Smooth muscle cell (in vitro differentiated cells): ENCODE data around the gene MTA2. TPM values are rescaled to one million over a fixed set of nuclear protein-coding genes. Genes with fewer than 3 reads are reported as not detected.

Experiments
- DNase-seq: peaks from one replicate; lab custom pipeline; 2025; ENCODE audit not compliant: unreplicated experiment; lab: John Stamatoyannopoulos, UW
- H2AFZ ChIP-seq: fragments of 200-600 bp; sonication (generic); 2 replicates; pipeline ENCODE4 v1.6.0; 2016; ENCODE audit warnings: antibody characterized with exemption, low read depth, mild to moderate bottlenecking
- H3F3A ChIP-seq: fragments of 200-600 bp; sonication (generic); 2 replicates; pipeline ENCODE4 v1.6.0; 2017; ENCODE audit warnings: antibody characterized with exemption, low read depth
- H3K27ac ChIP-seq: fragments of 200-600 bp; sonication (generic); 2 replicates; pipeline ENCODE4 v1.5.1; 2016; ENCODE audit warnings: low read depth, mild to moderate bottlenecking
- H3K27me3 ChIP-seq: fragments of 200-600 bp; sonication (generic); 2 replicates; pipeline ENCODE4 v1.6.1; 2016; ENCODE audit warnings: low read depth, mild to moderate bottlenecking
- H3K36me3 ChIP-seq: fragments of 200-600 bp; sonication (generic); 2 replicates; pipeline ENCODE4 v1.5.1; 2016; ENCODE audit warnings: low read depth
- H3K4me1 ChIP-seq: fragments of 200-600 bp; sonication (generic); 2 replicates; pipeline ENCODE4 v1.5.1; 2016; ENCODE audit warnings: low read depth
- H3K4me2 ChIP-seq: fragments of 200-600 bp; sonication (generic); 2 replicates; pipeline ENCODE4 v1.6.0; 2016; ENCODE audit warnings: mild to moderate bottlenecking
- H3K4me3 ChIP-seq: fragments of 200-600 bp; sonication (generic); 2 replicates; pipeline ENCODE4 v1.5.1; 2016; ENCODE audit warnings: mild to moderate bottlenecking
- H3K79me2 ChIP-seq: fragments of 200-600 bp; sonication (generic); 2 replicates; pipeline ENCODE4 v1.6.0; 2016; ENCODE audit warnings: low read depth, mild to moderate bottlenecking
- H3K9ac ChIP-seq: fragments of 200-600 bp; sonication (generic); 2 replicates; pipeline ENCODE4 v1.6.0; 2016; ENCODE audit warnings: low read depth
- H3K9me3 ChIP-seq: fragments of 200-600 bp; sonication (generic); replicated peaks from 2 replicates; pipeline ENCODE4 v1.5.1; 2016; ENCODE audit warnings: low read depth
- H4K20me1 ChIP-seq: fragments of 200-600 bp; sonication (generic); 2 replicates; pipeline ENCODE4 v1.6.0; 2016; ENCODE audit warnings: low read depth
- WGBS: methylation state at CpG from one replicate; pipeline ENCODE4 v1.1.7; 2016; ENCODE audit warnings: low lambda C conversion rate; 5-methylcytosine and 5-hydroxymethylcytosine counted together
- polyA plus RNA-seq: library from polyadenylated mRNA; unstranded; fragments of >200 nt; fragmentation: Nextera tagmentation; extraction: Ambion mirVana; gene quantifications from 2 replicates; pipeline ENCODE4 v1.2.1, GENCODE V29; 2016
- total RNA-seq: library from RNA; depleted of rRNA; stranded (reverse); fragments of >200 nt; gene quantifications from 2 replicates; pipeline ENCODE4 v1.2.3, GENCODE V29; 2014
- TF ChIP-seq, protein P1 (sequence below): fragments of 200-600 bp; sonication (generic); IDR thresholded peaks from 2 replicates; pipeline ENCODE4 v1.5.1; 2017; ENCODE audit warnings: borderline replicate concordance, mild to moderate bottlenecking, antibody characterized with exemption; ENCODE audit not compliant: insufficient read depth, poor library complexity, severe bottlenecking

MTA2 gene
- total and polyA plus RNA-seq, 2 experiments from 2014 or later, result 22.7 to 65.9 TPM

GRCh38 chr11:62610814-62611704, 9.4 kb upstream of the MTA2 start:
- H3K9ac ChIP-seq, result peak overlapping the region; percentile 79
- 80% methylated on average over 28 of the region's 28 CpGs for WGBS
- peak overlapping the region; percentile 56 for H3K27ac ChIP-seq
- no peaks in the 10 kb centered on the region for H4K20me1 ChIP-seq
- peak overlapping the region; percentile 82 for H3K4me2 ChIP-seq
- DNase-seq, result no peak
- peaks cover 11% of the 10 kb centered on the region for H3K4me1 ChIP-seq
- H3K27me3 ChIP-seq, result no peaks in the 10 kb centered on the region
- H2AFZ ChIP-seq, result peak overlapping the region; percentile 46
- peak overlapping the region; percentile 78 for H3K4me3 ChIP-seq
- H3K36me3 ChIP-seq, result no peaks in the 10 kb centered on the region
- TF ChIP-seq, protein P1, sequence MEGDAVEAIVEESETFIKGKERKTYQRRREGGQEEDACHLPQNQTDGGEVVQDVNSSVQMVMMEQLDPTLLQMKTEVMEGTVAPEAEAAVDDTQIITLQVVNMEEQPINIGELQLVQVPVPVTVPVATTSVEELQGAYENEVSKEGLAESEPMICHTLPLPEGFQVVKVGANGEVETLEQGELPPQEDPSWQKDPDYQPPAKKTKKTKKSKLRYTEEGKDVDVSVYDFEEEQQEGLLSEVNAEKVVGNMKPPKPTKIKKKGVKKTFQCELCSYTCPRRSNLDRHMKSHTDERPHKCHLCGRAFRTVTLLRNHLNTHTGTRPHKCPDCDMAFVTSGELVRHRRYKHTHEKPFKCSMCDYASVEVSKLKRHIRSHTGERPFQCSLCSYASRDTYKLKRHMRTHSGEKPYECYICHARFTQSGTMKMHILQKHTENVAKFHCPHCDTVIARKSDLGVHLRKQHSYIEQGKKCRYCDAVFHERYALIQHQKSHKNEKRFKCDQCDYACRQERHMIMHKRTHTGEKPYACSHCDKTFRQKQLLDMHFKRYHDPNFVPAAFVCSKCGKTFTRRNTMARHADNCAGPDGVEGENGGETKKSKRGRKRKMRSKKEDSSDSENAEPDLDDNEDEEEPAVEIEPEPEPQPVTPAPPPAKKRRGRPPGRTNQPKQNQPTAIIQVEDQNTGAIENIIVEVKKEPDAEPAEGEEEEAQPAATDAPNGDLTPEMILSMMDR, result no peak
- peaks cover 12% of the 10 kb centered on the region for H3F3A ChIP-seq
- peaks cover 8% of the 10 kb centered on the region for H3K79me2 ChIP-seq
- no peaks in the 10 kb centered on the region for H3K9me3 ChIP-seq

- TF ChIP-seq, protein P1, result no peak
- H3K27ac ChIP-seq, result no peak overlapping the region
- H2AFZ ChIP-seq, result no peak overlapping the region
- H3K9ac ChIP-seq, result no peak overlapping the region
- H3K79me2 ChIP-seq, result peaks cover 8% of the 10 kb centered on the region
- H3K4me3 ChIP-seq, result no peak overlapping the region
- no peaks in the 10 kb centered on the region for H3K36me3 ChIP-seq
- H3K4me2 ChIP-seq, result no peak overlapping the region
- H3K9me3 ChIP-seq, result no peaks in the 10 kb centered on the region
- WGBS, result 96% methylated on average over 6 of the region's 6 CpGs
- H3F3A ChIP-seq, result peaks cover 12% of the 10 kb centered on the region
- H4K20me1 ChIP-seq, result no peaks in the 10 kb centered on the region
- no peak for DNase-seq
- H3K4me1 ChIP-seq, result peaks cover 11% of the 10 kb centered on the region
- H3K27me3 ChIP-seq, result no peaks in the 10 kb centered on the region
Observed at GRCh38 chr11:62610403-62610802, 8.7 kb upstream of the MTA2 start.

- Histone ChIP-seq H3K4me2 (no peak overlapping the region), H2AFZ (no peak overlapping the region), H3K4me1 (peaks cover 15% of the 10 kb centered on the region), H3K27me3 (no peaks in the 10 kb centered on the region), H3K27ac (no peak overlapping the region), H3K9me3 (no peaks in the 10 kb centered on the region), H3K9ac (no peak overlapping the region), H3K79me2 (peaks cover 8% of the 10 kb centered on the region), H3K36me3 (no peaks in the 10 kb centered on the region), H3F3A (peaks cover 11% of the 10 kb centered on the region), H3K4me3 (no peak overlapping the region), H4K20me1 (no peaks in the 10 kb centered on the region)
- WGBS, result 94% methylated on average over 12 of the region's 12 CpGs
- DNase-seq, result no peak
- TF ChIP-seq, protein P1, result no peak
Observed at GRCh38 chr11:62608776-62609175, 7.1 kb upstream of the MTA2 start.
